ENCODE results near the gene SPINK6. TPM values are rescaled to one million over a fixed set of nuclear protein-coding genes. Genes with fewer than 3 reads are reported as not detected.

SPINK6 gene
- total RNA-seq, 1 donor from 2014 or later: not detected

- H3K36me3 Mint-ChIP-seq (ENCODE audit: low read depth): peaks cover 6% of the 10 kb centered on the region
- peaks cover 31% of the 10 kb centered on the region for H3K9me3 Mint-ChIP-seq (ENCODE audit: low read depth)
- no peaks in the 10 kb centered on the region for H3K4me1 Mint-ChIP-seq (ENCODE audit: low read depth)
- DNase-seq (ENCODE audit: low spot score): no peak
- no peak for TF ChIP-seq CTCF (IDR thresholded peaks at IDR 0.05)
- peaks cover 2% of the 10 kb centered on the region for H3K27me3 Mint-ChIP-seq (ENCODE audit: low read depth)
- H3K4me3 Mint-ChIP-seq (ENCODE audit: unreplicated experiment): no peak overlapping the region
- H3K27ac Mint-ChIP-seq (ENCODE audit: unreplicated experiment): no peak overlapping the region
These were observed 56.4 kb downstream of the SPINK6 start for GRCh38 chr5:148259288-148259687.

GRCh38 chr5:148261221-148261620 is 58.4 kb downstream of the SPINK6 start:
- Mint-ChIP-seq H3K4me3 (ENCODE audit: unreplicated experiment) (no peak overlapping the region), H3K4me1 (ENCODE audit: low read depth) (no peaks in the 10 kb centered on the region), H3K27ac (ENCODE audit: unreplicated experiment) (no peak overlapping the region), H3K9me3 (ENCODE audit: low read depth) (peaks cover 32% of the 10 kb centered on the region), H3K36me3 (ENCODE audit: low read depth) (peaks cover 6% of the 10 kb centered on the region), H3K27me3 (ENCODE audit: low read depth) (peaks cover 2% of the 10 kb centered on the region)
- no peak for TF ChIP-seq CTCF (IDR thresholded peaks at IDR 0.05)
- DNase-seq (ENCODE audit: low spot score): no peak

Other genes starting within 250 kb of the SPINK6 start
- gene SPINK5, start 139.1 kb upstream of the SPINK6 start, total RNA-seq: 2.0 to 3.2 TPM (median 2.4 TPM) in 3 replicates
- not detected in 3 replicates for gene SPINK14, start 34.5 kb upstream of the SPINK6 start, total RNA-seq
- not detected in 3 replicates for gene MARCOL, start 35.5 kb downstream of the SPINK6 start, total RNA-seq
- not detected in 3 replicates for gene SPINK13, start 65.8 kb downstream of the SPINK6 start, total RNA-seq
- not detected in 3 replicates for gene SPINK7, start 109.4 kb downstream of the SPINK6 start, total RNA-seq
- not detected in 3 replicates for gene SPINK9, start 132.5 kb downstream of the SPINK6 start, total RNA-seq
- gene FBXO38, start 180.9 kb downstream of the SPINK6 start, total RNA-seq: 36.3 to 37.7 TPM (median 37.4 TPM) in 3 replicates

Measured in chondrocyte (in vitro differentiated cells).